Esophagus squamous epithelium (tissue), 4 donors: Measurements from ENCODE around the gene KCNMB3.

Experiments
- CTCF ChIP-seq, 6 experiments: fragments of 450-650 bp in 4 of 6; fragments of 200-600 bp in 2 of 6; sonication (generic) in 2 of 6; IDR thresholded peaks; one replicate each; pipeline ENCODE4 v1.5.1; 2016 to 2019; ENCODE audit warnings: antibody characterized with exemption in 6 of 6, mild to moderate bottlenecking in 4 of 6, moderate library complexity in 4 of 6
- POLR2A ChIP-seq, 4 donors: fragments of 450-650 bp; IDR thresholded peaks; one replicate each; pipeline ENCODE4 v1.6.1; 2017; ENCODE audit warnings: antibody characterized with exemption in 4 of 4, mild to moderate bottlenecking in 4 of 4, moderate library complexity in 3 of 4

GRCh38 chr3:179269152-179269707 is 18.3 kb upstream of the KCNMB3 start:
- TF ChIP-seq CTCF (IDR thresholded peaks at IDR 0.05) (no peak), POLR2A (IDR thresholded peaks at IDR 0.05) (no peak)
